Motor neuron (in vitro differentiated cells): ENCODE measurements around the gene NSG2. TPM values are rescaled to one million over a fixed set of nuclear protein-coding genes. Genes with fewer than 3 reads are reported as not detected.
"Not testable (repeated sequence)": the region's sequence is repeated elsewhere in the genome, so short reads cannot be mapped to it uniquely, and the experiment has no call there.

Experiments
- ATAC-seq, 8 experiments: fragments of 200-7000 bp; cut with Tn5 transposase; replicated peaks in 6 of 8; 2 replicates each; pipeline ENCODE4 v1.8.0; 2021; ENCODE audit warnings: mild to moderate bottlenecking in 8 of 8, moderate library complexity in 8 of 8
- H3K27ac ChIP-seq, 2 donors: fragments of 250-450 bp; sonication (Bioruptor Pico); 2 replicates each; pipeline ENCODE4 v1.9.0; 2021; ENCODE audit warnings: antibody characterized with exemption in 2 of 2, mild to moderate bottlenecking in 2 of 2, moderate library complexity in 1 of 2
- H3K4me1 ChIP-seq, 2 donors: fragments of 250-450 bp; sonication (Bioruptor Pico); replicated peaks in 1 of 2; 2 replicates each; pipeline ENCODE4 v1.6.1; 2021; ENCODE audit warnings: antibody characterized with exemption in 2 of 2, mild to moderate bottlenecking in 2 of 2, moderate library complexity in 1 of 2
- H3K4me3 ChIP-seq, 5 donors: fragments of 250-450 bp; sonication (Bioruptor Pico); 2 replicates each; pipeline ENCODE4 v1.9.0; 2021; ENCODE audit warnings: antibody characterized with exemption in 5 of 5, mild to moderate bottlenecking in 5 of 5, moderate library complexity in 4 of 5
- WGBS, 10 experiments: fragments of 450-650 bp; shearing (Covaris generic); methylation state at CpG; one replicate each; pipeline ENCODE4 v1.0.0; 2022; 5-methylcytosine and 5-hydroxymethylcytosine counted together
- in situ Hi-C, 9 experiments: fragments of 400-800 bp; cut with MboI; loops; one replicate each; pipeline ENCODE4 v1.15.0; 2021; ENCODE audit warnings: low sequenced_read_pairs in 9 of 9, low pct_unique_long_range_greater_than_20kb in 2 of 9; ENCODE audit not compliant: unreplicated experiment in 9 of 9
- total RNA-seq, 8 experiments: library from RNA; unstranded; fragments of 300-600 nt; gene quantifications; 2 replicates each; pipeline versions ENCODE4 v1.2.3 to v1.2.4, GENCODE V29; 2022

Gene NSG2
- total RNA-seq, 8 experiments from 2014 or later, result 0.51 to 186 (median 119) TPM; not detected in 1

- H3K4me3 ChIP-seq, ATAC-seq, in situ Hi-C loops: not testable (repeated sequence)
- 100% methylated on average over 1 of the region's 1 CpG; no CpG with 5 or more reads in 8 of the 10 experiments for WGBS, 10 experiments
- Histone ChIP-seq H3K27ac (peak overlapping the region in 1 of 2 donors; percentile 99), H3K4me1 (peaks cover 36 to 49% of the 10 kb centered on the region in 2 donors)
These were observed 101.5 kb downstream of the NSG2 start for GRCh38 chr5:174147012-174147411.

GRCh38 chr5:174147551-174147950, 102.0 kb downstream of the NSG2 start:
- Histone ChIP-seq H3K4me3 (no peak overlapping the region), H3K27ac (no peak overlapping the region), H3K4me1 (peaks cover 36 to 49% of the 10 kb centered on the region in 2 donors)
- WGBS, 10 experiments, result 0 to 29% methylated on average over 1 of the region's 2 CpGs; no CpG with 5 or more reads in 8 of the 10 experiments
- ATAC-seq, result no peak
- in situ Hi-C loops, result no loop called here

DNA sequence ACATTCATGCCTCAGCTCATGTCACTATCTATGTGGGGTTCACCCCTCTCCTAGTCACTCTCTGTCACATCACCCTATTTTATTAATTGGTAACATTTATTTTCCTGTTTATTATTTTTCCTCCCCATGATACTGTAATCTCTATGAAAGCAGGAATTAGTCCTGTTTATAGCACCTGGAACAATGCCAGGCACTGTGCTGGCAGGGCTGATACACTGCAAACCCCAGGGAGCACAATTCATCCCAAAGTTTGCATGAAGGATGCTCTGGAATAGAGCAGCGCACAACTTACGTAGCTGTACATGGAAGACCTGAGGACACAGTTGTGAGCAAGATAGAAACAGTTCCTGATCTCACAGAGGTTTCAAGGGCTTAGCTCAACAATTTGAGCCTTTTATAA, 103.2 kb downstream of the NSG2 start:
- no peak for ATAC-seq
- Histone ChIP-seq H3K4me1 (peaks cover 36 to 49% of the 10 kb centered on the region in 2 donors), H3K4me3 (no peak overlapping the region), H3K27ac (no peak overlapping the region)
- in situ Hi-C loops, result no loop called here
- 20 to 100% (median 92%) methylated on average over 1 to 2 of the region's 2 CpGs; no CpG with 5 or more reads in 5 of the 10 experiments for WGBS, 10 experiments

GRCh38 chr5:174149426-174149825, 103.9 kb downstream of the NSG2 start:
- Histone ChIP-seq H3K4me1 (peaks cover 36 to 49% of the 10 kb centered on the region in 2 donors), H3K27ac (no peak overlapping the region), H3K4me3 (no peak overlapping the region)
- in situ Hi-C loops, result no loop called here
- ATAC-seq, result no peak
- whole genome bisulfite sequencing, 10 experiments, result 17 to 80% (median 39%) methylated on average over 1 to 3 of the region's 3 CpGs; no CpG with 5 or more reads in 6 of the 10 experiments

GRCh38 chr5:174149989-174150388, 104.5 kb downstream of the NSG2 start:
- peaks cover 35 to 45% of the 10 kb centered on the region in 2 donors for H3K4me1 ChIP-seq
- no peak for ATAC-seq
- in situ Hi-C loops, result no loop called here
- H3K27ac ChIP-seq, result peak overlapping the region in 1 of 2 donors; percentile 60
- H3K4me3 ChIP-seq, result no peak overlapping the region
- 13 to 100% (median 70%) methylated on average over 1 to 4 of the region's 6 CpGs; no CpG with 5 or more reads in 4 of the 10 experiments for WGBS, 10 experiments

DNA sequence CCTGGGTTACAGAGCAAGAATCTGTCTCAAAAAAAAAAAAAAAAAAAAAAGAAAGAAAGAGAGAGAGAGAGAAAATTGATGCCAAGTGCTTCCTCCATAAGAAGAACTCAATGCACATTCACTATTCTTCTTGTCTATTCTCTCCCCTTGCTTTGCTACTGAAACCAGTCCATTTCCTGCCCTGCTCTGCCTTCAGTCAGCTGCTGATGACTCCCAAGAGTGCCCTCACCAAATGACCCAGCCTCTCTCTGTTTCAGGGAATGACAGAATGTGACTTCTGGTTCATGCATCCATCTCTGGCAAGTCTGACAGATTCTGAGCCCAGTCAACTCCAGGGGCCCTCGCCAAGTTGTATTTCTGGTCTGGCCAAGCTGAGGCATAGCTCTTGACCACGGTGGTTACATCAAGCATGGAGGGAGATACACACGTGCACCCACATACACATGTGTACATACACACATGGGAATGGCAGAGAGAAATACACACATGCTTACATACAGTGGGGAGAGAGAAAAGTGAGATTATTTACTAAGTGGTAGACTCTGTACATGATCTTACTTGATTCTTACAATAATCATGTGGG, 106.2 kb downstream of the NSG2 start:
- H3K4me1 ChIP-seq, result peaks cover 18 to 35% of the 10 kb centered on the region in 2 donors
- no peak overlapping the region for H3K4me3 ChIP-seq
- ATAC-seq, result peak in 5 of 8 experiments; percentile 53 to 67 (median 62)
- whole genome bisulfite sequencing, 10 experiments, result 0 to 72% (median 52%) methylated on average over 2 to 3 of the region's 3 CpGs; no CpG with 5 or more reads in 3 of the 10 experiments
- H3K27ac ChIP-seq, result no peak overlapping the region
- in situ Hi-C loops, result no loop called here

DNA sequence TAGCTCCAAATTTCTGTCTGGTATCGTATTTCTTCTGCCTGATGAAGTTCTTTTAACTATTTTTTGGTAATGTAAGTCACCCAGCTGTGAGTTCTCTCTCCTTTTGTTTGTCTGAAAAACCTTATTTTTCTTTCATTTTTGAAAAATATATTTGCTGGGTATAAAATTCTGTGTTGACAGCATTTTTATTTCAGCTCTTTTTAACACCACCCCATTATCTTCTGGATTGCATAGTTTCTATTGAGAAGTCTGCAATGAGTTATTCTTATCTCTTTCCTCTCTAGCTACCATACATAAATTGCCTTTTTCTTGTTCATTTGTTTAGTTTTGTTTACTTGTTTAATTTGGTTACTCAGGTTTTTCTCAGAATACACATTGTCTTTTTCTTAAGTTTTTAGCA, 109.1 kb downstream of the NSG2 start:
- in situ Hi-C loops, result no loop called here
- 0 to 92% (median 70%) methylated on average over 1 of the region's 1 CpG for WGBS, 10 experiments
- no peak for ATAC-seq

GRCh38 chr5:174155281-174155680, 109.8 kb downstream of the NSG2 start:
- in situ Hi-C loops, result no loop called here
- ATAC-seq, result no peak
- no peak overlapping the region for H3K4me3 ChIP-seq
- 33 to 100% (median 71%) methylated on average over 1 of the region's 1 CpG; no CpG with 5 or more reads in 2 of the 10 experiments for WGBS, 10 experiments
- peaks cover 6 to 18% of the 10 kb centered on the region in 2 donors for H3K4me1 ChIP-seq
- no peak overlapping the region for H3K27ac ChIP-seq

More for the DNA sequence above, 109.1 kb downstream of the NSG2 start:
- Histone ChIP-seq H3K27ac (no peak overlapping the region), H3K4me1 (peaks cover 13 to 25% of the 10 kb centered on the region in 2 donors), H3K4me3 (no peak overlapping the region)

DNA sequence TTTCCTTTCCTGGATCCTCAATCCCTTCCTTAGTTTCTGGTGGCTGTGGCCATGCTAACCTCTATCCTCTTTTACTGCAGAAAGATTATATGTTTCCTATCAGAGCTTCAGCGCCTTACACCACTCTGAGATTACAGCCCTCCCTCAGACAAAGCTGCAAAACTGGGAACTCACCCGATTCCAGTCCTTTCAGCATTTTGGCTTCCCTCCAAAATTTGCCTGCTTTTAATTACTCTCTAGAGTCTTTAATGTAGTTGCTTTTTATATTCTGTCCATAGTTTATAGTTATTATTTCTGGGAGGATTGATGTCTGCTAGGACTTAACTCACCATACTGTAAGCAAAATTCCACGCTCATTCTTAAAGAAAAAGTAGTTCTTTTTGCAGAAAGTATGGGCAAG, 110.2 kb downstream of the NSG2 start:
- no peak for ATAC-seq
- H3K4me1 ChIP-seq, result peaks cover 2 to 14% of the 10 kb centered on the region in 2 donors
- 0 to 87% (median 62%) methylated on average over 2 to 3 of the region's 3 CpGs; no CpG with 5 or more reads in 1 of the 10 experiments for WGBS, 10 experiments
- H3K4me3 ChIP-seq, result no peak overlapping the region
- H3K27ac ChIP-seq, result no peak overlapping the region
- in situ Hi-C loops, result no loop called here

GRCh38 chr5:174157048-174157447, 111.5 kb downstream of the NSG2 start:
- no peak overlapping the region for H3K27ac ChIP-seq
- in situ Hi-C loops, result no loop called here
- no peak for ATAC-seq
- no peak overlapping the region for H3K4me3 ChIP-seq
- 20 to 100% (median 93%) methylated on average over 1 to 3 of the region's 5 CpGs; no CpG with 5 or more reads in 3 of the 10 experiments for WGBS, 10 experiments
- peaks cover 0 to 6% of the 10 kb centered on the region in 2 donors for H3K4me1 ChIP-seq

Other genes starting within 250 kb of the NSG2 start
- 10 to 100 TPM; 10.8 to 92.2 (median 36.5) TPM for gene CPEB4, start 157.4 kb upstream of the NSG2 start, total RNA-seq
- gene C5orf47, start 56.5 kb upstream of the NSG2 start, total RNA-seq, result under 1 TPM in 6 of 8 experiments, not detected in 2; 0.21 to 0.95 (median 0.46) TPM